Measurements from ENCODE around the gene PLEKHB1.

DNA sequence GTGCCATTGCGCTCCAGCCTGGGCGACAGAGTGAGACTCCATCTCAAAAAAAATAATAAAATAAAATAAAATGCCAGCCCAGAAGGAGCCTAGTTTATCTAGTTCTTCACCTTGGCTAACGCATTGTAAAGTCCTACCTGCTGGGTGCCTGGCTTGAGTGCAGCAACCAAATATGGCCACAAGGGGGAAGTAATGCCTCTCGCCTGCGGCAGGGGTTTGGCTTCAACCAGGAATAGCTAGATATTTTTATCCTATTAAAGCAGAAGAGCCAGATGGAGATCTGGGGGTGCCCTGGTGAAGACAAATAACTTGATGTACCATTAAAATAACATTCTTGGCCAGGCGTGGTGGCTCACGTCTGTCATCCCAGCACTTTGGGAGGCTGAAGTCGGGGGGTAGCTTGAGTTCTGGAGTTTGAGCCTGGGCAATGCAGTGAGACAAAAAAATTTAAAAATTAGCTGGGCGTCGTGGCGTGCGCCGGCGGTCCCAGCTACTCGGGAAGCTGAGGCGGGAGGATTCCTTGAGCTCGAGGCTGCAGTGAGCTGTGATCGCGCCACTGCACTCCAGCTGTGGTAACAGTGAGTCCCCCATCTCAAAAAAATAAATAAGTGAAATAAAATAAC, 20.6 kb upstream of the PLEKHB1 start:
- TF ChIP-seq CTCF (IDR thresholded peaks at IDR 0.05) (peak; percentile 95), ZFX (IDR thresholded peaks at IDR 0.05; ENCODE audit: borderline replicate concordance) (no peak)

Data from 22Rv1 (cell line).